ENCODE measurements around the gene DNAJC7.
A peak's percentile ranks its signal among the peaks of the same experiment; 100 is the strongest.

DNAJC7 gene

GRCh38 chr17:41962768-41963434, 54.3 kb downstream of the DNAJC7 start:
- no peaks in the 10 kb centered on the region for H4K20me1 ChIP-seq (ENCODE audit: low read depth, low read length)
- no peak overlapping the region for H3K4me3 ChIP-seq (ENCODE audit: insufficient read depth, low read length, poor library complexity, severe bottlenecking)
- no peak overlapping the region for H3K9ac ChIP-seq (ENCODE audit: low read length)
- H3K27ac ChIP-seq (ENCODE audit: low read depth, low read length) = no peak overlapping the region
- no peaks in the 10 kb centered on the region for H3K27me3 ChIP-seq (ENCODE audit: low read length)
- H3K4me2 ChIP-seq (ENCODE audit: low read depth, low read length, poor library complexity, severe bottlenecking) = no peak overlapping the region
- no peaks in the 10 kb centered on the region for H3K36me3 ChIP-seq (ENCODE audit: low read length)
- H3K79me2 ChIP-seq (ENCODE audit: insufficient read depth, low read length) = peaks cover 11% of the 10 kb centered on the region
- 0 out of 2 replicates have a peak, but pooled peaks cover 10% of the 10 kb centered on the region for H3F3A ChIP-seq (ENCODE audit: insufficient read depth)
- H3K9me3 ChIP-seq (ENCODE audit: insufficient read depth, low read length) = no peaks in the 10 kb centered on the region
- H2AFZ ChIP-seq (ENCODE audit: low read depth, low read length, severe bottlenecking) = no peak overlapping the region
- no peaks in the 10 kb centered on the region for H3K9me2 ChIP-seq (replicated peaks; ENCODE audit: insufficient read depth, low read length)
- no peak for TF ChIP-seq EZH2phosphoT487 (conservative IDR thresholded peaks at IDR 0.05; ENCODE audit: low read length)
- TF ChIP-seq CTCF (IDR thresholded peaks at IDR 0.05; ENCODE audit: insufficient read depth, low read length, poor library complexity, severe bottlenecking) = peak; percentile 63

GRCh38 chr17:41962111-41962510, 55.1 kb downstream of the DNAJC7 start:
- Histone ChIP-seq H3K79me2 (ENCODE audit: insufficient read depth, low read length) (peaks cover 4% of the 10 kb centered on the region), H3K36me3 (ENCODE audit: low read length) (no peaks in the 10 kb centered on the region), H3K9me2 (replicated peaks; ENCODE audit: insufficient read depth, low read length) (no peaks in the 10 kb centered on the region), H3K4me2 (ENCODE audit: low read depth, low read length, poor library complexity, severe bottlenecking) (no peak overlapping the region), H3K27ac (ENCODE audit: low read depth, low read length) (no peak overlapping the region), H2AFZ (ENCODE audit: low read depth, low read length, severe bottlenecking) (no peak overlapping the region), H4K20me1 (ENCODE audit: low read depth, low read length) (no peaks in the 10 kb centered on the region), H3K27me3 (ENCODE audit: low read length) (no peaks in the 10 kb centered on the region), H3K9ac (ENCODE audit: low read length) (no peak overlapping the region), H3K9me3 (ENCODE audit: insufficient read depth, low read length) (no peaks in the 10 kb centered on the region), H3F3A (ENCODE audit: insufficient read depth) (0 out of 2 replicates have a peak, but pooled peaks cover 10% of the 10 kb centered on the region), H3K4me3 (ENCODE audit: insufficient read depth, low read length, poor library complexity, severe bottlenecking) (no peak overlapping the region)
- TF ChIP-seq CTCF (IDR thresholded peaks at IDR 0.05; ENCODE audit: insufficient read depth, low read length, poor library complexity, severe bottlenecking) (no peak), EZH2phosphoT487 (conservative IDR thresholded peaks at IDR 0.05; ENCODE audit: low read length) (no peak)

- no peaks in the 10 kb centered on the region for H3F3A ChIP-seq (ENCODE audit: insufficient read depth)
- no peaks in the 10 kb centered on the region for H3K9me3 ChIP-seq (ENCODE audit: insufficient read depth, low read length)
- H3K27me3 ChIP-seq (ENCODE audit: low read length) = no peaks in the 10 kb centered on the region
- no peak overlapping the region for H3K4me3 ChIP-seq (ENCODE audit: insufficient read depth, low read length, poor library complexity, severe bottlenecking)
- H3K36me3 ChIP-seq (ENCODE audit: low read length) = no peaks in the 10 kb centered on the region
- H3K79me2 ChIP-seq (ENCODE audit: insufficient read depth, low read length) = no peaks in the 10 kb centered on the region
- peak; percentile 19 for TF ChIP-seq CTCF (IDR thresholded peaks at IDR 0.05; ENCODE audit: insufficient read depth, low read length, poor library complexity, severe bottlenecking)
- TF ChIP-seq EZH2phosphoT487 (conservative IDR thresholded peaks at IDR 0.05; ENCODE audit: low read length) = no peak
- no peak overlapping the region for H3K9ac ChIP-seq (ENCODE audit: low read length)
- no peaks in the 10 kb centered on the region for H4K20me1 ChIP-seq (ENCODE audit: low read depth, low read length)
- H3K9me2 ChIP-seq (replicated peaks; ENCODE audit: insufficient read depth, low read length) = no peaks in the 10 kb centered on the region
- H3K4me2 ChIP-seq (ENCODE audit: low read depth, low read length, poor library complexity, severe bottlenecking) = no peak overlapping the region
- no peak overlapping the region for H2AFZ ChIP-seq (ENCODE audit: low read depth, low read length, severe bottlenecking)
- H3K27ac ChIP-seq (ENCODE audit: low read depth, low read length) = no peak overlapping the region
Measured at GRCh38 chr17:41959336-41960095, 57.7 kb downstream of the DNAJC7 start.
